SK-N-MC (cell line): Measurements from ENCODE around the gene HDAC4.

ENCODE experiments used
- EZH2 ChIP-seq: fragments of 200-600 bp; sonication (generic); IDR thresholded peaks from one replicate; pipeline ENCODE4 v1.6.1; 2017; ENCODE audit warnings: antibody characterized with exemption
- FOXP2 ChIP-seq: optimal IDR thresholded peaks from 2 replicates; pipeline ENCODE3; 2011; ENCODE audit warnings: mild to moderate bottlenecking, moderate library complexity; ENCODE audit not compliant: insufficient read depth; ENCODE audit errors: extremely low read length, control extremely low read depth
- POLR2AphosphoS5 ChIP-seq: IDR thresholded peaks from 2 replicates; pipeline ENCODE4 v1.6.1; 2012; ENCODE audit warnings: mild to moderate bottlenecking, low read depth, low read length, borderline replicate concordance

- TF ChIP-seq POLR2AphosphoS5, result no peak
- TF ChIP-seq EZH2, result no peak
- TF ChIP-seq FOXP2, result no peak
These were observed 279.2 kb downstream of the HDAC4 start for GRCh38 chr2:239121600-239122012.
